PFSK-1 (cell line): ENCODE results near the gene TEX13D.

Source experiments
- POLR2AphosphoS5 ChIP-seq: IDR thresholded peaks from 2 replicates; pipeline ENCODE4 v1.6.1; 2012; ENCODE audit warnings: low read depth, mild to moderate bottlenecking, control low read depth, low read length, moderate library complexity
- SIN3A ChIP-seq: IDR thresholded peaks from 2 replicates; pipeline ENCODE4 v1.6.1; 2012; ENCODE audit warnings: mild to moderate bottlenecking, low read length, moderate library complexity, borderline replicate concordance; ENCODE audit not compliant: insufficient read depth
- TAF1 ChIP-seq: IDR thresholded peaks from 2 replicates; pipeline ENCODE4 v1.6.1; 2012; ENCODE audit warnings: low read length, control low read depth, borderline replicate concordance; ENCODE audit not compliant: insufficient read depth
- TF ChIP-seq, protein P1 (sequence below), 2 experiments: IDR thresholded peaks; 2 replicates each; pipeline versions ENCODE4 v1.6.1 to v1.8.0; 2011 to 2012; ENCODE audit warnings: low read depth in 2 of 2, low read length in 2 of 2, control low read depth in 1 of 2, inconsistent platforms in 1 of 2, mild to moderate bottlenecking in 1 of 2, moderate library complexity in 1 of 2; ENCODE audit not compliant: insufficient read depth in 1 of 2

DNA sequence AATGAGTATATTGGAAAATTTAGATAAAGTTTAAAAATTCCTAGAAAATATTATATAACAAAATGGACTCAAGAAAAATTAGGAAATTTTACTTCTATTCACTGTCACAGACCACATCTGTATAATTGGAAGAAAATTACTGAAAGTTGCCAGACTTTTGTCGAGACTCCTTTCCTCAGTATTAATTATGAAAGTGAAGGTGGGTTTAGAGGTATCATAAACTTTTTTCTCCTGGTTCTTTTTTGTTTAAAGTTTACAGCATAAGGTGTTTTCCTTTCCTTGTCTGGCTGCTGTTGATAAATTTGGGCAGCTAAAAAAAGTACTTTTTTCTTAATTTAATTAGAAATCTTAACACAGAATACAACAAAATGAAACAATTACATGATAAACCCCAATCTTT, 6.7 kb upstream of the TEX13D start:
- TF ChIP-seq POLR2AphosphoS5 (no peak), TAF1 (no peak), SIN3A (no peak)
- TF ChIP-seq, protein P1, sequence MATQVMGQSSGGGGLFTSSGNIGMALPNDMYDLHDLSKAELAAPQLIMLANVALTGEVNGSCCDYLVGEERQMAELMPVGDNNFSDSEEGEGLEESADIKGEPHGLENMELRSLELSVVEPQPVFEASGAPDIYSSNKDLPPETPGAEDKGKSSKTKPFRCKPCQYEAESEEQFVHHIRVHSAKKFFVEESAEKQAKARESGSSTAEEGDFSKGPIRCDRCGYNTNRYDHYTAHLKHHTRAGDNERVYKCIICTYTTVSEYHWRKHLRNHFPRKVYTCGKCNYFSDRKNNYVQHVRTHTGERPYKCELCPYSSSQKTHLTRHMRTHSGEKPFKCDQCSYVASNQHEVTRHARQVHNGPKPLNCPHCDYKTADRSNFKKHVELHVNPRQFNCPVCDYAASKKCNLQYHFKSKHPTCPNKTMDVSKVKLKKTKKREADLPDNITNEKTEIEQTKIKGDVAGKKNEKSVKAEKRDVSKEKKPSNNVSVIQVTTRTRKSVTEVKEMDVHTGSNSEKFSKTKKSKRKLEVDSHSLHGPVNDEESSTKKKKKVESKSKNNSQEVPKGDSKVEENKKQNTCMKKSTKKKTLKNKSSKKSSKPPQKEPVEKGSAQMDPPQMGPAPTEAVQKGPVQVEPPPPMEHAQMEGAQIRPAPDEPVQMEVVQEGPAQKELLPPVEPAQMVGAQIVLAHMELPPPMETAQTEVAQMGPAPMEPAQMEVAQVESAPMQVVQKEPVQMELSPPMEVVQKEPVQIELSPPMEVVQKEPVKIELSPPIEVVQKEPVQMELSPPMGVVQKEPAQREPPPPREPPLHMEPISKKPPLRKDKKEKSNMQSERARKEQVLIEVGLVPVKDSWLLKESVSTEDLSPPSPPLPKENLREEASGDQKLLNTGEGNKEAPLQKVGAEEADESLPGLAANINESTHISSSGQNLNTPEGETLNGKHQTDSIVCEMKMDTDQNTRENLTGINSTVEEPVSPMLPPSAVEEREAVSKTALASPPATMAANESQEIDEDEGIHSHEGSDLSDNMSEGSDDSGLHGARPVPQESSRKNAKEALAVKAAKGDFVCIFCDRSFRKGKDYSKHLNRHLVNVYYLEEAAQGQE (IDR thresholded peaks at IDR 0.05; ENCODE audit: insufficient read depth in 1 of 2, low read depth in 2 of 2, low read length in 2 of 2), result no peak
